Activated CD8-positive, alpha-beta T cell treated with anti-CD3 and anti-CD28 coated beads for 36 hours (primary cell): ENCODE results near the gene HELZ2. TPM values are rescaled to one million over a fixed set of nuclear protein-coding genes. Genes with fewer than 3 reads are reported as not detected.
"Not testable (repeated sequence)": the region's sequence is repeated elsewhere in the genome, so short reads cannot be mapped to it uniquely, and the experiment has no call there.

Experiments used
- ATAC-seq: fragments of 200-7000 bp; cut with Tn5 transposase; one replicate; pipeline ENCODE4 v1.10.0; 2021; ENCODE audit warnings: mild to moderate bottlenecking, moderate library complexity
- CTCF ChIA-PET: fragments of 350-600 bp; sonication (Branson Sonifier 250); formaldehyde crosslinking; loops from one replicate; lab custom pipeline; 2021; ENCODE audit warnings: antibody characterized with exemption; lab: Charles Lee
- POLR2A ChIA-PET: fragments of 350-600 bp; sonication (Branson Sonifier 250); formaldehyde crosslinking; loops from one replicate; lab custom pipeline; 2021; ENCODE audit warnings: antibody characterized with exemption; lab: Charles Lee
- DNase-seq: peaks from one replicate; pipeline ENCODE4 v3.0.0-alpha.2; 2020
- H3K27ac Mint-ChIP-seq: one replicate; pipeline ENCODE4 v1.8.0; 2021; ENCODE audit warnings: mild to moderate bottlenecking, mixed read lengths
- H3K27me3 Mint-ChIP-seq: one replicate; pipeline ENCODE4 v1.8.0; 2021; ENCODE audit warnings: mixed read lengths
- H3K36me3 Mint-ChIP-seq: one replicate; pipeline ENCODE4 v1.8.0; 2021; ENCODE audit warnings: low read depth, mixed read lengths
- H3K4me1 Mint-ChIP-seq: one replicate; pipeline ENCODE4 v1.8.0; 2021; ENCODE audit warnings: low read depth, mixed read lengths
- H3K4me3 Mint-ChIP-seq: one replicate; pipeline ENCODE4 v1.8.0; 2021; ENCODE audit warnings: mild to moderate bottlenecking, moderate library complexity, mixed read lengths
- H3K9me3 Mint-ChIP-seq: one replicate; pipeline ENCODE4 v1.8.0; 2021; ENCODE audit warnings: mixed read lengths
- CTCF ChIP-seq: fragments of 200-600 bp; IDR thresholded peaks from one replicate; pipeline ENCODE4 v1.8.0; 2022; ENCODE audit warnings: antibody characterized with exemption, mild to moderate bottlenecking
- intact Hi-C: fragments of 100-400 bp; cut with micrococcal nuclease; formaldehyde crosslinking; loops from one replicate; pipeline ENCODE4 v1.10.0; 2022
- total RNA-seq, 2 experiments: library from RNA; stranded (reverse); gene quantifications; one replicate each; pipeline ENCODE4 v1.2.3, GENCODE V29; 2021

HELZ2 gene
- total RNA-seq, 2 experiments from 2014 or later: 14.3 to 17.6 TPM

- no peaks in the 10 kb centered on the region for H3K36me3 Mint-ChIP-seq
- no peak overlapping the region for H3K27ac Mint-ChIP-seq
- no peak for ATAC-seq
- intact Hi-C loops: no loop called here
- H3K9me3 Mint-ChIP-seq: no peaks in the 10 kb centered on the region
- DNase-seq: no peak
- H3K4me3 Mint-ChIP-seq: peak overlapping the region; percentile 66
- ChIA-PET CTCF (interaction anchor here (1.6 kb wide), 1 partner anchor 36 kb away, joined by 6 read pairs; the partner anchor contains the start of gene PTK6), POLR2A (interaction anchor here (0.8 to 1.1 kb wide), 3 partner anchors 36 to 85 kb away, joined by 3 read pairs; partner anchors contain the start of genes PTK6 and RTEL1)
- H3K4me1 Mint-ChIP-seq: peaks cover 10% of the 10 kb centered on the region
- no peak for TF ChIP-seq CTCF
- peaks cover 3% of the 10 kb centered on the region for H3K27me3 Mint-ChIP-seq
Observed at GRCh38 chr20:63572788-63573646, 1.0 kb downstream of the HELZ2 start.

- H3K9me3 Mint-ChIP-seq: no peaks in the 10 kb centered on the region
- intact Hi-C loops: no loop called here
- H3K27ac Mint-ChIP-seq: no peak overlapping the region
- peaks cover 17% of the 10 kb centered on the region for H3K4me1 Mint-ChIP-seq
- no peak for ATAC-seq
- ChIA-PET CTCF (interaction anchor here (1.0 to 1.6 kb wide), 2 partner anchors 9 to 35 kb away, joined by 3 to 6 read pairs; partner anchors contain the start of gene PTK6), POLR2A (interaction anchor here (0.8 to 1.1 kb wide), 2 partner anchors 35 to 123 kb away, joined by 3 read pairs; partner anchors contain the start of gene PTK6)
- H3K36me3 Mint-ChIP-seq: no peaks in the 10 kb centered on the region
- H3K4me3 Mint-ChIP-seq: no peak overlapping the region
- no peak for DNase-seq
- peaks cover 3% of the 10 kb centered on the region for H3K27me3 Mint-ChIP-seq
- TF ChIP-seq CTCF: no peak
Observed at GRCh38 chr20:63572071-63572787, 1.8 kb downstream of the HELZ2 start.

- DNase-seq, H3K27ac Mint-ChIP-seq, H3K27me3 Mint-ChIP-seq, H3K4me3 Mint-ChIP-seq, H3K9me3 Mint-ChIP-seq, ATAC-seq, intact Hi-C loops, H3K36me3 Mint-ChIP-seq: not testable (repeated sequence)
- CTCF ChIA-PET: interaction anchor here (1.0 kb wide), 1 partner anchor 10 kb away, joined by 3 read pairs; no protein-coding TSS in a partner anchor
- peaks cover 18% of the 10 kb centered on the region for H3K4me1 Mint-ChIP-seq
- POLR2A ChIA-PET: interaction anchor here (1.1 kb wide), 1 partner anchor 124 kb away, joined by 3 read pairs; no protein-coding TSS in a partner anchor
Observed at GRCh38 chr20:63571087-63571478, 3.0 kb downstream of the HELZ2 start.

GRCh38 chr20:63570281-63571086 is 3.6 kb downstream of the HELZ2 start:
- CTCF ChIA-PET: interaction anchor here (1.7 kb wide), 1 partner anchor 33 kb away, joined by 5 read pairs; the partner anchor contains the start of gene PTK6
- H3K4me1 Mint-ChIP-seq: peaks cover 18% of the 10 kb centered on the region
- H3K27ac Mint-ChIP-seq: no peak overlapping the region
- H3K9me3 Mint-ChIP-seq: no peaks in the 10 kb centered on the region
- DNase-seq (no peak), ATAC-seq (no peak)
- POLR2A ChIA-PET: no interaction called here
- no peak for TF ChIP-seq CTCF
- intact Hi-C loops: no loop called here
- H3K4me3 Mint-ChIP-seq: no peak overlapping the region
- H3K27me3 Mint-ChIP-seq: peaks cover under 1% of the 10 kb centered on the region
- no peaks in the 10 kb centered on the region for H3K36me3 Mint-ChIP-seq
